Thyroid gland (tissue), 4 donors: ENCODE measurements around the gene DMD. TPM values are rescaled to one million over a fixed set of nuclear protein-coding genes. Genes with fewer than 3 reads are reported as not detected.

Source experiments
- DNase-seq, 2 donors: peaks; one replicate each; pipeline ENCODE4 v3.0.0-alpha.2; 2019
- H3K27ac ChIP-seq, 3 donors: fragments of 200-600 bp; sonication (generic); 1 replicate in 2 of 3; 2 replicates in 1 of 3; pipeline ENCODE4 v1.5.1; 2016 to 2019; ENCODE audit warnings: mild to moderate bottlenecking in 1 of 3, moderate library complexity in 1 of 3
- H3K27me3 ChIP-seq: fragments of 200-600 bp; sonication (generic); one replicate; pipeline ENCODE4 v1.5.1; 2019
- H3K36me3 ChIP-seq, 2 donors: fragments of 200-600 bp; sonication (generic); one replicate each; pipeline ENCODE4 v1.5.1; 2016 to 2019
- H3K4me1 ChIP-seq, 2 donors: fragments of 200-600 bp; sonication (generic); one replicate each; pipeline ENCODE4 v1.5.1; 2017 to 2019
- H3K4me3 ChIP-seq, 3 donors: fragments of 200-600 bp; sonication (generic); replicated peaks in 1 of 3; 1 replicate in 2 of 3; 2 replicates in 1 of 3; pipeline ENCODE4 v1.5.1; 2016; ENCODE audit warnings: mild to moderate bottlenecking in 1 of 3
- H3K9me3 ChIP-seq: fragments of 200-600 bp; sonication (generic); one replicate; pipeline ENCODE4 v1.5.1; 2017
- POLR2A ChIP-seq, 2 donors: fragments of 450-650 bp; IDR thresholded peaks; one replicate each; pipeline ENCODE4 v1.6.1; 2017; ENCODE audit warnings: antibody characterized with exemption in 2 of 2, mild to moderate bottlenecking in 2 of 2, moderate library complexity in 1 of 2
- WGBS, 2 donors: methylation state at CpG; one replicate each; pipeline ENCODE4 v1.1.5; 2017; 5-methylcytosine and 5-hydroxymethylcytosine counted together
- intact Hi-C: fragments of 100-400 bp; cut with DNase I; formaldehyde crosslinking; loops from one replicate; pipeline ENCODE4 v1.15.1; 2023
- total RNA-seq, 4 donors: library from RNA; depleted of rRNA; stranded (reverse); fragments of >200 nt; gene quantifications; one replicate each; pipeline ENCODE4 v1.2.3, GENCODE V29; 2016
- TF ChIP-seq, protein P1 (sequence below), 6 experiments: fragments of 200-600 bp in 3 of 6; fragments of 450-650 bp in 3 of 6; sonication (generic) in 3 of 6; IDR thresholded peaks; one replicate each; pipeline ENCODE4 v1.5.1; 2016 to 2019; ENCODE audit warnings: antibody characterized with exemption in 6 of 6, mild to moderate bottlenecking in 2 of 6, inconsistent platforms in 1 of 6, moderate library complexity in 1 of 6

Gene DMD
- total RNA-seq, 4 donors from 2014 or later = 16.5 to 24.0 (median 21.7) TPM

DNA sequence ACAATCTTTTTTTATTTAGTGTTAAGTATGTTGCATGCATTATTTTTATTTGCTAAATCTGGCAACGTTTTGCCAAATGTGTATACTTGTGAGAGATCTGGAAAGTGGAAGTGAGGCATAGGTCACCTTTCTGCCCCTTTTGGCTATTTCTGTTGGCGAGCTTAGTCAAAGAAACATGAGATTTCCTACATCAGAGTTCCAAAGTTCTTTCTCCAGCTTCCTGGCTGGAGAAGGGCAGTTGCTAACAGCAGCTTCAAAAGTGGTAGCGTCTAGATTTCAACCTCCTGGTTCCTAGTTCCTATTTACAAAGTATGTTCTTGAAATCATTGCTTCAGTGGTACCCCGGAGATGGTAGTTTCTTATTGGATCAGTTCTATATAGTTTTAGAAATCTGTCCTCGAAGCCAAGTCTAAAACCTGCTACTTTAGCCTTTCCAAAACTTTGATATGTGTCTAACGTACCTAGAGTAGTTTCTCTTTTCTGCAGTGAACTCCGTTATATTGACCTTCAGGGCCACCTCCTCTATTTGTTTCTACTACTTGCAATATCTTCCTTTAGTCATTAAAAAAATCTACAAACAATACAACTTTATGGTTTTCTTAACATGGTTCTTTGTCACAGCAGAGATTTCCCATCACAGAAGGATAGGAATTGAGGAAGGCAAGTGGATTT, 1683.8 kb downstream of the DMD start:
- Histone ChIP-seq H3K27me3 (no peaks in the 10 kb centered on the region), H3K27ac (no peak overlapping the region), H3K4me3 (no peak overlapping the region), H3K4me1 (no peaks in the 10 kb centered on the region), H3K36me3 (no peaks in the 10 kb centered on the region), H3K9me3 (no peaks in the 10 kb centered on the region)
- TF ChIP-seq, protein P1, sequence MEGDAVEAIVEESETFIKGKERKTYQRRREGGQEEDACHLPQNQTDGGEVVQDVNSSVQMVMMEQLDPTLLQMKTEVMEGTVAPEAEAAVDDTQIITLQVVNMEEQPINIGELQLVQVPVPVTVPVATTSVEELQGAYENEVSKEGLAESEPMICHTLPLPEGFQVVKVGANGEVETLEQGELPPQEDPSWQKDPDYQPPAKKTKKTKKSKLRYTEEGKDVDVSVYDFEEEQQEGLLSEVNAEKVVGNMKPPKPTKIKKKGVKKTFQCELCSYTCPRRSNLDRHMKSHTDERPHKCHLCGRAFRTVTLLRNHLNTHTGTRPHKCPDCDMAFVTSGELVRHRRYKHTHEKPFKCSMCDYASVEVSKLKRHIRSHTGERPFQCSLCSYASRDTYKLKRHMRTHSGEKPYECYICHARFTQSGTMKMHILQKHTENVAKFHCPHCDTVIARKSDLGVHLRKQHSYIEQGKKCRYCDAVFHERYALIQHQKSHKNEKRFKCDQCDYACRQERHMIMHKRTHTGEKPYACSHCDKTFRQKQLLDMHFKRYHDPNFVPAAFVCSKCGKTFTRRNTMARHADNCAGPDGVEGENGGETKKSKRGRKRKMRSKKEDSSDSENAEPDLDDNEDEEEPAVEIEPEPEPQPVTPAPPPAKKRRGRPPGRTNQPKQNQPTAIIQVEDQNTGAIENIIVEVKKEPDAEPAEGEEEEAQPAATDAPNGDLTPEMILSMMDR (IDR thresholded peaks at IDR 0.05) = no peak
- no peak for TF ChIP-seq POLR2A (IDR thresholded peaks at IDR 0.05)
- intact Hi-C loops = no loop called here
- no peak for DNase-seq
- 63 to 89% methylated on average over 7 of the region's 7 CpGs for WGBS, 2 donors

DNA sequence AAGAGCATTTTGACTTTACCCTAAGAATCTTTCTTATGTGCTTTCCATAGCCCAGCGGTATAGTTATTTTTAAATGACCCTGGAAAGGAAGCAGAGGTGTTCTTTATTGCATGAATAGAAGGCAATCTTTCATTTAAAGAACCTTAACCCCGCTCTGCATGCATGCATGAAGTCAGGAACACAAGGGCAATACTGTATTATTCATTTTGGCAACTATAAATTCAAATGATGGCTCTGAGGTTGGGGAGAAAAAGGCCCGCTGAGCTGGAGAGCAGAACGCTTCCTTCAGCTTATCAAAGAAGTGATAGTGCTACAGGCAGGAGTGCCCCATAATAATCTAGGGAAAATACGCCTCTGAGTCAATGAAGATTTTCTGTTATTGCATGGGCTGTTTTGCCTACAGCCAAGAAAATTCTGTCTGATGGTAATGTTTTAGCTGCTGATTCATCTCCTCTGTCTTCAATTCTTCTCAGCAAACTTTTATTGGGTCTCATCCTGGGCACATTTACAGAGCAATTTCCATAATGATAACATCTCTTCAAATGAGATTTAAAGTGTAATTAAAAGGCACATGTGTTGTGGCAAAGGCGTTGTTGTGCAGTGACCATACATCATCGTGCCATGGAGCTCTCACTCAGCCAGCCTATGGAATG, 1687.3 kb downstream of the DMD start:
- no peak for DNase-seq
- TF ChIP-seq, protein P1 (IDR thresholded peaks at IDR 0.05) = no peak
- TF ChIP-seq POLR2A (IDR thresholded peaks at IDR 0.05) = no peak
- no peaks in the 10 kb centered on the region for H3K4me1 ChIP-seq
- H3K9me3 ChIP-seq = no peaks in the 10 kb centered on the region
- H3K27me3 ChIP-seq = no peaks in the 10 kb centered on the region
- intact Hi-C loops = no loop called here
- no peak overlapping the region for H3K27ac ChIP-seq
- no peaks in the 10 kb centered on the region for H3K36me3 ChIP-seq
- no peak overlapping the region for H3K4me3 ChIP-seq
- 83 to 85% methylated on average over 7 of the region's 7 CpGs for WGBS, 2 donors

DNA sequence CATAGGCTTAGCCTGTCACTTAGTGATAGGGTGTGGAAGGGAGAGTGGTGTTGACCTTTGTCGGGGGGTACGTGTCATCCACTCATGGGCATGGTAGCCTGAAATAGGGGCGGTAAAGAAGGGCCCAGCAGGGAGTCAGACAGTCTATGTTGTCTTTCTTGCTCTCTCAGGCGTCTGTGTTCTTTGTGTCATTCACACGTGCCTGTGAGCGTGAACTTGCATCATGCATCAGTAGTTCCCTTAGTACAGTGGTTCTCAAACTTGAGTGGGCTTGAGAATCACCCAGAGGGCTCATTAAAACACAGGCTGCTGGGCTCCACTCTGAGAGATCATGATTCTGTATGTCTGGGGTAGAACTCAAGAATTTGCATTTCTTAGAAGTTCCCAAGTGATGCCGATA, 1688.6 kb downstream of the DMD start:
- Histone ChIP-seq H3K27ac (no peak overlapping the region), H3K4me3 (no peak overlapping the region), H3K4me1 (no peaks in the 10 kb centered on the region), H3K36me3 (no peaks in the 10 kb centered on the region), H3K27me3 (no peaks in the 10 kb centered on the region), H3K9me3 (no peaks in the 10 kb centered on the region)
- TF ChIP-seq, protein P1 (IDR thresholded peaks at IDR 0.05) = no peak
- TF ChIP-seq POLR2A (IDR thresholded peaks at IDR 0.05) = no peak
- WGBS, 2 donors = 29 to 32% methylated on average over 4 to 7 of the region's 7 CpGs
- peak; percentile 67 to 69 for DNase-seq
- intact Hi-C loops = no loop called here

GRCh38 chrX:31521941-31522340, 1689.4 kb downstream of the DMD start:
- no peak overlapping the region for H3K4me3 ChIP-seq
- no peaks in the 10 kb centered on the region for H3K36me3 ChIP-seq
- intact Hi-C loops = no loop called here
- no peaks in the 10 kb centered on the region for H3K9me3 ChIP-seq
- no peaks in the 10 kb centered on the region for H3K27me3 ChIP-seq
- H3K27ac ChIP-seq = no peak overlapping the region
- H3K4me1 ChIP-seq = no peaks in the 10 kb centered on the region
- DNase-seq = no peak
- TF ChIP-seq POLR2A (IDR thresholded peaks at IDR 0.05) = no peak
- TF ChIP-seq, protein P1 (IDR thresholded peaks at IDR 0.05) = no peak
- WGBS, 2 donors = 85 to 86% methylated on average over 3 of the region's 3 CpGs

DNA sequence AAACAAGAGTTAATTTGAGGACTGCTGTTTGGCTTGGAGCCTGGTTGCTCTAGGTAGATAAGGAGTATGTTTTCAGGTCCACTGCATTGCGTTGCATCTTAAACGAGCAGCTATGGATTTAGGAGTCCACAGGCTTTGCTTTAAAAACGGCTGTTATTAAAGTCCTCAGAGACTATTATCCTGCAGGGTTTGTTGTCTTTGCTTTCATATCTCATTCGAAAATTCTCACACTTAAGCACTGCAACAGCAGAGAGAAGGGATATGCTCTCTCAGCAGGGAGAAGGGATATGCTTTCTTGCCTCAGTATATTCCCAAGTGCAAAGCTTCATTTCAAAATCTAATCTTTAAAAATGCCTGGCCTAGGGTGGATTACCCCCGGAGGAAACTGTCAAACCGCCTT, 1694.8 kb downstream of the DMD start:
- TF ChIP-seq, protein P1 (IDR thresholded peaks at IDR 0.05) = no peak
- H3K27me3 ChIP-seq = no peaks in the 10 kb centered on the region
- H3K9me3 ChIP-seq = no peaks in the 10 kb centered on the region
- no peak overlapping the region for H3K4me3 ChIP-seq
- no peak overlapping the region for H3K27ac ChIP-seq
- H3K36me3 ChIP-seq = no peaks in the 10 kb centered on the region
- intact Hi-C loops = no loop called here
- WGBS, 2 donors = 40 to 58% methylated on average over 6 of the region's 6 CpGs
- no peak for DNase-seq
- no peaks in the 10 kb centered on the region for H3K4me1 ChIP-seq
